BJ (cell line): Measurements from ENCODE around the gene SPR. TPM values are rescaled to one million over a fixed set of nuclear protein-coding genes. Genes with fewer than 3 reads are reported as not detected.

Experiments
- CTCF ChIA-PET: fragments of 350-600 bp; formaldehyde crosslinking; extraction: SDS; loops from one replicate; lab custom pipeline; 2021; ENCODE audit warnings: antibody characterized with exemption, inconsistent platforms; lab: Yijun Ruan, JAX
- POLR2A ChIA-PET: fragments of 300-600 bp; sonication (Branson Sonifier 250); formaldehyde crosslinking; extraction: SDS; loops from one replicate; lab custom pipeline; 2021; ENCODE audit warnings: antibody characterized with exemption; lab: Charles Lee
- DNase-seq: peaks from one replicate; pipeline ENCODE4 v3.0.0-alpha.2; 2011; ENCODE audit warnings: low read depth
- H3K27me3 ChIP-seq: 2 replicates; pipeline ENCODE4 v1.6.0; 2011; ENCODE audit warnings: low read length; ENCODE audit not compliant: control insufficient read depth, insufficient read depth
- H3K36me3 ChIP-seq: 2 replicates; pipeline ENCODE4 v1.5.1; 2011; ENCODE audit warnings: low read length; ENCODE audit not compliant: control insufficient read depth, insufficient read depth
- H3K4me3 ChIP-seq: 2 replicates; pipeline ENCODE4 v1.5.1; 2011; ENCODE audit warnings: low read depth, mild to moderate bottlenecking, control low read depth, low read length
- polyA plus RNA-seq: library from polyadenylated mRNA; depleted of rRNA; stranded (reverse); fragments of >200 nt; gene quantifications from 2 replicates; pipeline ENCODE4 v1.2.3, GENCODE V29; 2011
- TF ChIP-seq, protein P1 (sequence below): IDR thresholded peaks from 2 replicates; pipeline ENCODE4 v1.5.1; 2011; ENCODE audit warnings: low read depth, mild to moderate bottlenecking, control low read depth, inconsistent platforms, low read length, moderate library complexity; ENCODE audit not compliant: insufficient read depth

The SPR gene
- polyA plus RNA-seq, 1 experiment = 22.9 TPM

DNA sequence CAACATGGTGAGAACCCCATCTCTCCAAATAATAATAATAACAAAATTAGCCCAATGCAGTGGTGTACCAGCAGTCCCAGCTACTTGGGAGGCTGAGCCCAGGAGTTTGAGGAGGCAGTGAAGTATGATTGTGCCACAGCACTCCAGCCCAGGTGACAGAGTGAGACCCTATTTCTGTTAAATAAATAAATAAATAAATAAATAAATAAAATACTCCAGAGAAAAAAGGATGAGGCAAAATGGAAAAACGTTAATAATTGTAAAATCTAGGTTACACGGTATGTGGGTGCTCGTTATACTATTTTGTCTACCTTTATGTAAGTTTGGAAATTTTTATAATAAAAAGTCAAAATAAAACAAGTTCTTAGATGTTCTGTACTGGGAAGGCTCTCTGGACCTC, 21.5 kb downstream of the SPR start:
- TF ChIP-seq, protein P1, sequence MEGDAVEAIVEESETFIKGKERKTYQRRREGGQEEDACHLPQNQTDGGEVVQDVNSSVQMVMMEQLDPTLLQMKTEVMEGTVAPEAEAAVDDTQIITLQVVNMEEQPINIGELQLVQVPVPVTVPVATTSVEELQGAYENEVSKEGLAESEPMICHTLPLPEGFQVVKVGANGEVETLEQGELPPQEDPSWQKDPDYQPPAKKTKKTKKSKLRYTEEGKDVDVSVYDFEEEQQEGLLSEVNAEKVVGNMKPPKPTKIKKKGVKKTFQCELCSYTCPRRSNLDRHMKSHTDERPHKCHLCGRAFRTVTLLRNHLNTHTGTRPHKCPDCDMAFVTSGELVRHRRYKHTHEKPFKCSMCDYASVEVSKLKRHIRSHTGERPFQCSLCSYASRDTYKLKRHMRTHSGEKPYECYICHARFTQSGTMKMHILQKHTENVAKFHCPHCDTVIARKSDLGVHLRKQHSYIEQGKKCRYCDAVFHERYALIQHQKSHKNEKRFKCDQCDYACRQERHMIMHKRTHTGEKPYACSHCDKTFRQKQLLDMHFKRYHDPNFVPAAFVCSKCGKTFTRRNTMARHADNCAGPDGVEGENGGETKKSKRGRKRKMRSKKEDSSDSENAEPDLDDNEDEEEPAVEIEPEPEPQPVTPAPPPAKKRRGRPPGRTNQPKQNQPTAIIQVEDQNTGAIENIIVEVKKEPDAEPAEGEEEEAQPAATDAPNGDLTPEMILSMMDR = no peak
- no peak for DNase-seq
- POLR2A ChIA-PET = no interaction called here
- Histone ChIP-seq H3K27me3 (peaks cover 26% of the 10 kb centered on the region), H3K36me3 (no peaks in the 10 kb centered on the region), H3K4me3 (no peak overlapping the region)
- CTCF ChIA-PET = interaction anchor here (0.6 to 1.4 kb wide), 3 partner anchors 16 to 1542 kb away, joined by 3 to 4 read pairs (median 3); partner anchors contain the start of gene SPR

DNA sequence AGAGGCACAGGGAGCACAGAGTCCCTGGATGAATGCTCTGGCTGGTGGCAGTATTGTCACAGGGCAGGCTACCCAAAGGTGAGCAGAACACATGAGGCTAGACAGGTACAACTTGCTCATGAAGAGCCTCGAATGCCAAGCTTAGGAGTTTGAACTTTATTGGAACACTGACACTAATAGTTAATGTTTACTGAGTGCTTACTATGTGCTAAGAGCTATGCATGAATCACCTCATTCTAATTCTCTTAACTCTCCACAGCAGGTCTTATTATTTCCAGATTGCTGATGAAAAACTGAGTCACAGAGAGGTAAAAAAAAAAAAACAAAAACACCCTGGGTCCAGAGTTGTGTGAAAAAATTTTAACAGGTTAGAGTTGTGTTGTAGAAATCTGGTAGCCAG, 24.0 kb downstream of the SPR start:
- ChIA-PET POLR2A (no interaction called here), CTCF (no interaction called here)
- DNase-seq = no peak
- Histone ChIP-seq H3K4me3 (no peak overlapping the region), H3K36me3 (no peaks in the 10 kb centered on the region), H3K27me3 (peaks cover 44% of the 10 kb centered on the region)
- TF ChIP-seq, protein P1 = no peak

DNA sequence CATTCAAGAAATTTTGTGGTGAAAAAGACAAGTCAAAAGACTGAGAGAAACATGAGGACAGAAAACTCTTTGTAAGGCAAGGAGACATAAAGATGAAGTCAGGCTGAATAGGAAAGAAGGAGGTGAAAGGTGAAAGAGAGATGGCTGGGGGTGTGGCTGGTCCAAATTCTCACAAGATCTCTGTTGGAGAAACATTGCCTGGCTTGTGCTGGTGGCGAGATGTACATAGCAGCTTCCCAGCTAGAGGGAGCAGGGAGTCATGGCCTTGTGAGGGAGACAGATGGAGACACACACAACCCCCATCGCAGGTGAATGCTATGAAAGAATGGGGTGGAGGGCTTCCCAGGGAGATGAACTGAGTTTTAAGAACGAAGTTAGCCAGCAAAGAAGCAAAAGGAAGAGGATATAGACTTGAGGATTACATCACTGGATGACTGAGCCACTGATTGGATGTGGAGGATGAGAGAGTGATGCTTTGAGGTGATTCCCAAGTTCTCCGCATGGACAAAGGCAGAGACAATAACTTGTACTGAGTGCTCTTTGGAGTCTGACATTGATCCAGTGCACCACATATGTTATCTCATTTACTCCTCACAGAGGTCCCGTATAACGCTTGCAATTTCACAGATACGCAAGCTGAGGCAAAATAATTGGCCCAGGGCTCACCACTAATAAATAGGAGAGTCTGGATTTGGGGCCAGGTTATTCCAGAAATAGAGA, 26.4 kb downstream of the SPR start:
- Histone ChIP-seq H3K36me3 (no peaks in the 10 kb centered on the region), H3K4me3 (no peak overlapping the region), H3K27me3 (peaks cover 54% of the 10 kb centered on the region)
- no peak for DNase-seq
- POLR2A ChIA-PET = no interaction called here
- CTCF ChIA-PET = interaction anchor here (0.9 to 2.5 kb wide), 4 partner anchors 16 to 251 kb away, joined by 3 to 13 read pairs (median 3); partner anchors contain the start of gene SPR
- TF ChIP-seq, protein P1 = peak; percentile 29; the same call in 1 of the 2 replicates

DNA sequence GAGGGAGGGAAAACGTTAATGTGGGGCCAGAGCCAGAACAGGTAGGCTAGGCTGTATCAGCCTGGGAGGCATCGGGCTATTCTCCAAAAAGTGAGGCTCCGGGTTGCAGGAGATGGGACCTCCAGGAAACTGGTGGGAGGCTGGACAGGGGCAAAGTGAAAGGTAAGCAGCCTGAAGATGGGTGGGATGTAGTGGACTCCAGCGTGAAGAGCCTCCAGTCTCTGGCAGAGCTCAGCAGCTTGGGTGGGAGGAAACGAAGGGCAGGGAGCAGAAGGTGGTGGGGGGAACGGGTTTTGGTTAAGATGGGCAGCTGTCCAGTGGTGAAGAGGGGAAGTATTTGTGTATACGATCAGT, 27.0 kb downstream of the SPR start:
- TF ChIP-seq, protein P1 = no peak
- no peak for DNase-seq
- Histone ChIP-seq H3K4me3 (no peak overlapping the region), H3K36me3 (no peaks in the 10 kb centered on the region), H3K27me3 (peaks cover 56% of the 10 kb centered on the region)
- POLR2A ChIA-PET = no interaction called here
- CTCF ChIA-PET = interaction anchor here (0.9 to 2.5 kb wide), 5 partner anchors 16 to 251 kb away, joined by 3 to 13 read pairs (median 3); partner anchors contain the start of gene SPR

DNA sequence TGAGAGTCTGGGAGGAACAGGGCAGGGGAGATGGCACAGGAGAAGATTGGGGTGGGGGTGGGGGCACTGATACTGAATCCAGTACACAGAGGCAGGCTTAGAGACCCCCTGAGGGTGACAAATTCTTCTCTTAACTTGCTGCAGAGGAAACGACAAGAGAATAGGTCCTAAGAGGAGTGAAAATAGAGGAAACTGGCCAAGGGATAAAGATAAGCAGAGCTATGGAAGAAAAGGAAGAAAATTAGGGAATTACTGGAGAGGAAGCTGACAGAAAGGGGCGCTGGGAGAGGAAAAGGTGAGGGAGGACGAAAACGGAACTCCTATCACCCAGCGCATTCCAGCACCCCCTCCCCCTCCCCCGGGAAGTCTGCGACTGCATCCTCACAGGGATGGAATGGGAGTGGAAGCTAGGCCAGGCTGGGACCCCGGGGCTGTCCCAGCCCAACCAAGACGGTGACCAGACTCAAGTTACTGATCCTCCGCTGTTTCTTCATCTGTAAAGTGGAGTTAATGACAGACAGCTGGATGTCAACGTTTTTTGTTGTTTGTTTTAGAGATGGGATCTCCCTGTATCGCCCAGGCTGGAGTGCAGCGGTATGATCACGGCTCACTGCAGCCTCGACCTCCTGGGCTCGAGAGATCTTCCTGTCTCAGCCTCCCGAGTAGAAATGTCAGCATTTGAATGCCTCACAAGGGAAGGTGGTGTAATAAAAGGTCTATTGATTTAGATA, 27.5 kb downstream of the SPR start:
- TF ChIP-seq, protein P1 = no peak
- ChIA-PET POLR2A (no interaction called here), CTCF (interaction anchor here (0.8 to 2.5 kb wide), 9 partner anchors 11 to 262 kb away, joined by 3 to 13 read pairs (median 3); partner anchors contain the start of gene SPR)
- DNase-seq = no peak
- no peaks in the 10 kb centered on the region for H3K36me3 ChIP-seq
- H3K27me3 ChIP-seq = peaks cover 58% of the 10 kb centered on the region
- H3K4me3 ChIP-seq = no peak overlapping the region
